NCI-H2227 (cell line): ENCODE results near the gene SCO2.
A peak's percentile ranks its signal among the peaks of the same experiment; 100 is the strongest.

ENCODE experiments used
- DNase-seq: peaks from one replicate; lab custom pipeline; 2025; ENCODE audit not compliant: unreplicated experiment; lab: John Stamatoyannopoulos, UW

SCO2 gene

GRCh38 chr22:50532824-50533796 lies 7.7 kb upstream of the SCO2 start:
- no peak for DNase-seq

- DNase-seq = peak; percentile 50
Measured at GRCh38 chr22:50531962-50532674, 6.7 kb upstream of the SCO2 start.

GRCh38 chr22:50531546-50531961 lies 6.2 kb upstream of the SCO2 start:
- DNase-seq = peak; percentile 50

- DNase-seq = no peak
Measured at GRCh38 chr22:50530877-50531545, 5.6 kb upstream of the SCO2 start.

GRCh38 chr22:50530580-50530876 lies 5.1 kb upstream of the SCO2 start:
- no peak for DNase-seq

- no peak for DNase-seq
Measured at GRCh38 chr22:50529897-50530579, 4.6 kb upstream of the SCO2 start, which contains the start of gene TYMP. TYMP (minus strand) TSS chr22:50530012; CDS start chr22:50529709, 303 bp downstream.

GRCh38 chr22:50529416-50529896 lies 4.1 kb upstream of the SCO2 start:
- DNase-seq = no peak

- no peak for DNase-seq
Measured at GRCh38 chr22:50528682-50529415, 3.5 kb upstream of the SCO2 start.

- DNase-seq = no peak
Measured at GRCh38 chr22:50527921-50528681, 2.7 kb upstream of the SCO2 start.

GRCh38 chr22:50526834-50527801 lies 1.7 kb upstream of the SCO2 start:
- DNase-seq = no peak

- DNase-seq = peak; percentile 80
Measured at GRCh38 chr22:50526108-50526833, 873 bp upstream of the SCO2 start.

- DNase-seq = no peak
Measured at GRCh38 chr22:50525858-50526107, 385 bp upstream of the SCO2 start.

- no peak for DNase-seq
Measured at GRCh38 chr22:50524676-50525103, 708 bp downstream of the SCO2 start.

GRCh38 chr22:50523806-50524675 lies 1.4 kb downstream of the SCO2 start:
- DNase-seq = no peak

GRCh38 chr22:50523458-50523805 lies 2.0 kb downstream of the SCO2 start:
- no peak for DNase-seq

- DNase-seq = no peak
Measured at GRCh38 chr22:50522806-50523438, 2.5 kb downstream of the SCO2 start.
